Activated T-cell treated with anti-CD3 and anti-CD28 coated beads, Interleukin-2, amount 50 U/mL, for 4 hours (primary cell): ENCODE measurements around the gene PACRG. TPM values are rescaled to one million over a fixed set of nuclear protein-coding genes. Genes with fewer than 3 reads are reported as not detected.

Source experiments
- ATAC-seq, 2 donors: fragments of 200-7000 bp; cut with Tn5 transposase; one replicate each; pipeline ENCODE4 v1.10.0; 2021
- DNase-seq: peaks from one replicate; pipeline ENCODE4 v3.0.0-alpha.2; 2020
- H3K27me3 Mint-ChIP-seq: one replicate; pipeline ENCODE4 v1.8.0; 2021; ENCODE audit warnings: low read depth, mixed read lengths
- H3K36me3 Mint-ChIP-seq: one replicate; pipeline ENCODE4 v1.8.0; 2022; ENCODE audit warnings: mixed read lengths; ENCODE audit not compliant: insufficient read depth
- H3K4me1 Mint-ChIP-seq: one replicate; pipeline ENCODE4 v1.8.0; 2021; ENCODE audit warnings: low read depth, mixed read lengths
- H3K4me3 Mint-ChIP-seq: one replicate; pipeline ENCODE4 v1.8.0; 2021; ENCODE audit warnings: mild to moderate bottlenecking, moderate library complexity, mixed read lengths
- H3K9me3 Mint-ChIP-seq: one replicate; pipeline ENCODE4 v1.8.0; 2021; ENCODE audit warnings: mixed read lengths
- total RNA-seq, 3 donors: library from RNA; stranded (reverse); gene quantifications; one replicate each; pipeline ENCODE4 v1.2.1, GENCODE V29; 2021

Gene PACRG
- total RNA-seq, 3 donors from 2014 or later: not detected

GRCh38 chr6:162852840-162853577 is 125.2 kb downstream of the PACRG start:
- Mint-ChIP-seq H3K9me3 (no peaks in the 10 kb centered on the region), H3K27me3 (no peaks in the 10 kb centered on the region), H3K4me3 (no peak overlapping the region), H3K36me3 (no peaks in the 10 kb centered on the region), H3K4me1 (no peaks in the 10 kb centered on the region)
- DNase-seq: no peak
- ATAC-seq: no peak

DNA sequence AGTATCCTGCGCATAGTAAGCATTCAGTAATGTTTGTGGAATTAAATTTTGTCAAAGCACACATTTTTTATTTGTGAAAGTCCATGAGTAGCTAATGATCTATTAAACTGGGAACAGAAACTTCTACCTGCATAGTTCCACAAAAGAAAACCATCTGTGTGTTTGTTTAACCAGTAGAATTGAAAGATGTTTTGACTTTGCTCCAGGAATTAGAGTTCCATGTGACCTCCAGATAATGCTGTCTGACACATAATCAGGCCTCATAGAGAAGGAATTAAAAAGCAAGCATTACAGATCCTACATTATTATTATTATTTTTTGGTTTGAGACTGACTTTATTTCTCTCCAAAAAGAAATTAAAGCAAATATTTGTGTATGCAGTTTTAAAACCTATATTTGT is 126.5 kb downstream of the PACRG start:
- ATAC-seq (no peak), DNase-seq (no peak)
- no peak overlapping the region for H3K4me3 Mint-ChIP-seq
- no peaks in the 10 kb centered on the region for H3K9me3 Mint-ChIP-seq
- H3K27me3 Mint-ChIP-seq: no peaks in the 10 kb centered on the region
- H3K4me1 Mint-ChIP-seq: no peaks in the 10 kb centered on the region
- no peaks in the 10 kb centered on the region for H3K36me3 Mint-ChIP-seq

DNA sequence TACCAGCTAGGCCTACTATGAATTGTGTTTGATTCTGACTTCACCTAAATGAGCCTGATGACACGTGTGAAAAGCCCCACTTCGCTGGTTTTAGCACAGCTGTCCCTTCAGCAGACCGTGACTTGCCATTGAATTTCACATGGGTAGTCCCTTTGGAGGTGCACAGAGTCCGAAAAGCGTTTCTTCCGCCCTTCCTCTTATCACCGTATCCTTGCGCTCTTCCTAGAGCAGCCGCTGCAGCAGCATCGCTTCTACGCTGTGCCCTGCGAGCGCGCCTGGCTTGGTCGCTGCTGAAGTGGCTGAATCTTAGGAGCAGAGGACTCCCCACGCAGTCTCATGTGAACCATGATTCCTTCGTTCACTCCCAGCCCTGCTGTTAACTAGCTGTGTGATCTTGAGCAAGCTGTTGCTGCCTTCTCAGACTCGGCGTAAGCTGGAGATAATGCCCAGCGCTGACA is 127.0 kb downstream of the PACRG start:
- Mint-ChIP-seq H3K4me1 (no peaks in the 10 kb centered on the region), H3K27me3 (no peaks in the 10 kb centered on the region), H3K9me3 (no peaks in the 10 kb centered on the region), H3K4me3 (no peak overlapping the region), H3K36me3 (no peaks in the 10 kb centered on the region)
- ATAC-seq: no peak
- DNase-seq: no peak

DNA sequence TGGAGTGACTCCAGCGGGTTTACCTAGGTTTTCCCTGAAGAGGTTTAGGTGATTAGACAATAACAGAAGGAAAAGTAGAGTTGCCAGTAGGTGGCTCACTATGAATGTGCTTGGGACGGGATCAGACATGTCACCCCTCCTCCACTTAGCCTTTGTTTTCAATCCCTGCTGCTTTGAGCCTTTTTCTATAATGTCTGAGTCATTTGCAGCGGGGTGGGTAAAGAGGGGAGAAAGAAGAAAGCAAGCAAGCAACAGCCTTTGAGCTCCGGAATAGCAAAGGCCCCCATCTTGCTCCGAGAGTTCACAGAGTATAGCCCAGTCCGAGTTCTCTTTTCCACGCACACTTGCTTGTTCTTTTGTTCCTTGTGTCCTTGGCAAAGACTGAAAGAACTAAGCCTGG is 129.1 kb downstream of the PACRG start:
- Mint-ChIP-seq H3K36me3 (no peaks in the 10 kb centered on the region), H3K4me3 (no peak overlapping the region), H3K9me3 (no peaks in the 10 kb centered on the region), H3K27me3 (no peaks in the 10 kb centered on the region), H3K4me1 (no peaks in the 10 kb centered on the region)
- DNase-seq: no peak
- no peak for ATAC-seq

DNA sequence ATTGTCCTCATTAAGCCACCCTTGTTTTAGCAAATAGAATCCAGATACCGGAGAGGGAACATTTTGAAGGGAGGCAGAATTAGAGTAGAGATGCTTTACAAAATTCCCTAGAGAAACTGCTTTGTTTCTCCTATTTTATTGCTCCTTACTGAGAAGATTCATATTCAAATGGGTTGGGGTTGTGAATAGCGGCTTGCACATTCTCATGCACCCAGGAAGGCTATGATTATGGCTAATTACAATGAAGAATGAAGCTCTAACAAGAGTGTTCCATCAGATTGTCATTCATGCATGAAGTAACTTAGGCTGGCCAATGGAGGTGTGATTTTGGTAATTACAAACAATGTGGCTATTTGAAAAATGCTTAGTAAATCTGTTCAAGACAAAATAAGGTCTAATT is 129.6 kb downstream of the PACRG start:
- H3K4me3 Mint-ChIP-seq: no peak overlapping the region
- no peaks in the 10 kb centered on the region for H3K9me3 Mint-ChIP-seq
- no peaks in the 10 kb centered on the region for H3K27me3 Mint-ChIP-seq
- H3K36me3 Mint-ChIP-seq: no peaks in the 10 kb centered on the region
- DNase-seq (no peak), ATAC-seq (no peak)
- H3K4me1 Mint-ChIP-seq: no peaks in the 10 kb centered on the region

DNA sequence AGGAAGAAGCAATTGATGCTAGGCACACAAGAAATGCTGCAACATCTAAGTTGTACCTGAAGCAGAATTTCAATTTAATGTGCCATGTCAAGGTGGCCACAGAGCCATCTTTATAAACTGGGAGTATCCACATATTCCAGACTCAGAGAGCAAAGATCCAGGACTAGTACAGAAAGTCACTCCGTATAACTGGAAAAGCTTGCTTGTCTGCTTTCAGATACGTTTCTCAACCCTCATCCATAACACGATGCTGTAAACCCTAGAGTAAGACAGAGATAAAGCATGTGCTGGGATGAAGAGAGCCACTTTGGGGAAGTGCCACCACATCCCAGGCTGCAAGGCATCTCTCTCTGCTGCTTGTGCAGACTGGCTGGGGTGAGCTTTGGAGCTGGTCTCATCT is 134.7 kb downstream of the PACRG start:
- peaks cover under 1% of the 10 kb centered on the region for H3K27me3 Mint-ChIP-seq
- no peak for ATAC-seq
- H3K4me1 Mint-ChIP-seq: no peaks in the 10 kb centered on the region
- no peak for DNase-seq
- H3K36me3 Mint-ChIP-seq: no peaks in the 10 kb centered on the region
- H3K9me3 Mint-ChIP-seq: no peaks in the 10 kb centered on the region
- no peak overlapping the region for H3K4me3 Mint-ChIP-seq

DNA sequence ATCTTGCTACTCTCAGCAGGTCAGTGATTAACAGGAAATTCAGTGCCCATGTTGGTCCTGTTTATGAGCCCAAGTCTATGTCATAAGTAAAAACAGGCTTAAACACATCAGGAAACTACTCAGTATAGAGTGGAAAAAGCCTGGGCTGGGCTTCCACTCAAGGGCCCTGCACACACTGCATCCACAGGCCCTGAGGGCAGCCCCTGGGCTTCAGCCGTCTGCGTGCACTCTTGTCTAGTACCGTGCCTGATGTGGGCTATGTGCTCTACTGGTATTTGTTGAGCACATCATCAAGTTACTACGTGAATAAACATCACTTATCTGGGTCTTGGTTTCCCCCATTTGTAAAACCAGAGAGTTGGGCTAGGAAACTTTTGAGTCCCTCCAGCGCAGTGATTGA is 135.2 kb downstream of the PACRG start:
- no peaks in the 10 kb centered on the region for H3K36me3 Mint-ChIP-seq
- no peak overlapping the region for H3K4me3 Mint-ChIP-seq
- DNase-seq (no peak), ATAC-seq (no peak)
- H3K4me1 Mint-ChIP-seq: no peaks in the 10 kb centered on the region
- no peaks in the 10 kb centered on the region for H3K9me3 Mint-ChIP-seq
- H3K27me3 Mint-ChIP-seq: peaks cover 2% of the 10 kb centered on the region

DNA sequence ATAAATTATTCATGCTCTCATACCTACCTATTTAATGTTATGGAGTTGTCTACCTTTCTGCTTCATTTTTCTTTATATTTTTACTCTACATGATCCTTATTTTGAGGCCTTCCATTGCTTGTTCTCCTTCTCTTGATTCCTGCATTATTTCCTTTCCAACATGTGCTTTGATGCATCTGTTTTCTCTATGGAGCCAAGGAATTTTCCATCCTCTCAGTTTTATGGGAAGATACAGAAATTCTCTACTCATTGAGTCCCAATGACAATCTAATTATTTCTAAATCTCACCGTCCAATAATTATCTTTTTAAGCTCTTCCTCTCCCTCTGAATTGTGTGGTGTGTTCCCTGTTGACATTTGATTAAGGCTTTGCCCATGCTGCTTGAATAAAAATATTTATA is 136.0 kb downstream of the PACRG start:
- H3K4me3 Mint-ChIP-seq: no peak overlapping the region
- DNase-seq: no peak
- no peaks in the 10 kb centered on the region for H3K4me1 Mint-ChIP-seq
- H3K36me3 Mint-ChIP-seq: no peaks in the 10 kb centered on the region
- no peak for ATAC-seq
- peaks cover 2% of the 10 kb centered on the region for H3K27me3 Mint-ChIP-seq
- H3K9me3 Mint-ChIP-seq: no peaks in the 10 kb centered on the region

GRCh38 chr6:162864911-162865310 is 137.1 kb downstream of the PACRG start:
- no peaks in the 10 kb centered on the region for H3K4me1 Mint-ChIP-seq
- DNase-seq: no peak
- H3K9me3 Mint-ChIP-seq: no peaks in the 10 kb centered on the region
- H3K4me3 Mint-ChIP-seq: no peak overlapping the region
- ATAC-seq: no peak
- H3K36me3 Mint-ChIP-seq: no peaks in the 10 kb centered on the region
- peaks cover 2% of the 10 kb centered on the region for H3K27me3 Mint-ChIP-seq

GRCh38 chr6:162866656-162867055 is 138.9 kb downstream of the PACRG start:
- H3K36me3 Mint-ChIP-seq: no peaks in the 10 kb centered on the region
- DNase-seq (no peak), ATAC-seq (no peak)
- H3K9me3 Mint-ChIP-seq: no peaks in the 10 kb centered on the region
- H3K4me1 Mint-ChIP-seq: no peaks in the 10 kb centered on the region
- peaks cover 2% of the 10 kb centered on the region for H3K27me3 Mint-ChIP-seq
- no peak overlapping the region for H3K4me3 Mint-ChIP-seq

DNA sequence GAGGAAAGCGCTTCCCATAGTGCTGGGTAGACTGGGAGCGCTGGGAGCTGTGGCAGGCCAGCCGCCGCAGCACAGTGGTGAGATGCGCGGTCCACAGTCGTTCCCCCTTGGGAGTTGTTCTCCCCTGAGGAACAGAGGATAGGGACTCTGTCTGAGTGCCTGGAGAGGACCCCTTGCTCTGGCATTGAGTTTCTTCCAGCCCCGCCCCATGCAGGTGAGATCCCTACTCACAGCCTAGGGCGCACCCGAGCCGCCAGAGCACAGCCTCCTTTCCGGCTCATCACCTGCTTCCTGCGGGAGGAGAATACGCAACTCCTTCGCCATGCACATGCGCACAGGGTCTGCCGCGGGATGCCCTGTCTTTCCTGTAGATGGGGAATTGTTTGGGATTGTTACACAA is 140.6 kb downstream of the PACRG start:
- H3K4me3 Mint-ChIP-seq: no peak overlapping the region
- no peaks in the 10 kb centered on the region for H3K36me3 Mint-ChIP-seq
- H3K4me1 Mint-ChIP-seq: no peaks in the 10 kb centered on the region
- ATAC-seq (no peak), DNase-seq (no peak)
- peaks cover 2% of the 10 kb centered on the region for H3K27me3 Mint-ChIP-seq
- no peaks in the 10 kb centered on the region for H3K9me3 Mint-ChIP-seq

DNA sequence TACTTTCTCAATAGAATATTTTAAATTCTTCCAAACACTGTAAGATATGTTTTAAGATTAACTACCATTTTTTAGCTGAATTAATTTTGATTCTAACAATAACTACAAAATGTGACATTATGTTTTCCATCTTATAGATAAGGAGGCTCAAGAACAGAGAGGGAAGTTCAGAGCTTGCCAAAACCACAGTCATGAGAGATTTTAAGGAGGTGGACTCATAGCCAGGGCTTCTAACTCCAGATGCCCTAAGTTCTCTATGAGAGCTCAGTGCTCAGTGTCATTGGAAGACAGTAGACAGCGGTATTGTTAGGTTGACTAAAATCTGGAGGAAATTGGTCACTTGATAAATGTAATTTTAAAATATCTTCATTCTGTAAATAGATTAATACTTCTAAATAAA is 144.2 kb downstream of the PACRG start:
- H3K36me3 Mint-ChIP-seq: no peaks in the 10 kb centered on the region
- DNase-seq (no peak), ATAC-seq (no peak)
- no peak overlapping the region for H3K4me3 Mint-ChIP-seq
- peaks cover 2% of the 10 kb centered on the region for H3K27me3 Mint-ChIP-seq
- peaks cover under 1% of the 10 kb centered on the region for H3K9me3 Mint-ChIP-seq
- H3K4me1 Mint-ChIP-seq: no peaks in the 10 kb centered on the region

DNA sequence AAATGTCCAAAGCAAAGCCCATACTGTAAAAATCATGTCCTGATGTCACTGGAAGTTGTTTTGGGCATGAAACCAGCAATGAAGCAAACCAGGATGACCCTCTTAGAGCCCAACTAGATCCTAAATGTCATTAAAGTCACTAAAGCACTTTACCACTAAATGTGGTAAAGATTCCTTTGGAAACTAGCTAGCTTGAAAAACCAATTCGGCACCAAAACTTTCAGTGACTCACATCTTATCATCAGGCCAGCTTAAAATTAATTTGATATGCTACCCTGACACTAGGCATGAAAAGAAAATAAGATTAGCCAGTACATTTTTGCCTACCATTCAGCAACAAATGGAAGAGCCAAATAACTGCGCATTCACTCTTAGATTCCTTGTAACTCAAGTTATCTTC is 145.8 kb downstream of the PACRG start:
- no peak for DNase-seq
- H3K9me3 Mint-ChIP-seq: peaks cover 3% of the 10 kb centered on the region
- no peaks in the 10 kb centered on the region for H3K4me1 Mint-ChIP-seq
- H3K27me3 Mint-ChIP-seq: no peaks in the 10 kb centered on the region
- H3K36me3 Mint-ChIP-seq: no peaks in the 10 kb centered on the region
- H3K4me3 Mint-ChIP-seq: no peak overlapping the region
- no peak for ATAC-seq

GRCh38 chr6:162875070-162875469 is 147.3 kb downstream of the PACRG start:
- no peaks in the 10 kb centered on the region for H3K36me3 Mint-ChIP-seq

DNA sequence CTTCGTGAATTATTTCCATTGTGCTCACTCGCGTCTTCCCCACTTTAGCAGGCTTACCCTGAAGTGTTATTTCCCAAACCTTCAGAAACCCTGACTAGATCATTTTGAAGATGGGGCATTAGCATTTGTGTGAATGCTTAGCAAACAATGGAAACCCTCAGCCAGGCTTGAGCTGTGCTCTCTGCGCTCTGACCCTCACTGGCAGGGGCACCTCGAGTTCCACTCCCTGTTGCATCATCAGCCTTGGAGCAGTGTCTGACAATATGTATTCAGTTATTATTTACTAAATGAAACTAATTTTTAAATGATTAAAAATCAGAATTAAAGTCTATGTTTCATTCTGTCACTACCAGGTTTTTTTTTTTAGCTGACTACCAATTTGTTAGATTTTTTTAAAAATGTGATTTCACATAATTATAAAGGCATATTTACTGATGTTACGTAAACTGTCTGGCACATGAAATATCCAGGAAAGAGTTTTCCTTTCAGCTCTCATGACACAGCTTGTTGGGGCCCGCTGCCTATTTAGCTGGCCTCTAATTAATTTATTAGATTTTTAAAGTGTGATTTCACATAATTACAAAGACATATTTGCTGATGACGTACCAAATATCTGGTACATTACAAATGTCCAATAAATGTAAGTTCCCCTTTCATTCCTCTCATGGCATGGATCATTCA is 155.2 kb downstream of the PACRG start:
- Mint-ChIP-seq H3K27me3 (no peaks in the 10 kb centered on the region), H3K4me3 (no peak overlapping the region), H3K4me1 (no peaks in the 10 kb centered on the region), H3K36me3 (no peaks in the 10 kb centered on the region), H3K9me3 (no peaks in the 10 kb centered on the region)
- DNase-seq: no peak
- ATAC-seq: no peak

More at GRCh38 chr6:162875070-162875469, 147.3 kb downstream of the PACRG start:
- H3K27me3 Mint-ChIP-seq: no peaks in the 10 kb centered on the region
- no peak for ATAC-seq
- H3K4me1 Mint-ChIP-seq: no peaks in the 10 kb centered on the region
- DNase-seq: no peak
- peaks cover 3% of the 10 kb centered on the region for H3K9me3 Mint-ChIP-seq
- H3K4me3 Mint-ChIP-seq: no peak overlapping the region
